NCI-H2171 (cell line): ENCODE measurements around the gene IL19.

Source experiments
- DNase-seq: peaks from one replicate; lab custom pipeline; 2025; lab: John Stamatoyannopoulos, UW

IL19 gene

GRCh38 chr1:206800891-206801290 is 30.3 kb downstream of the IL19 start:
- no peak for DNase-seq

- no peak for DNase-seq
Observed at GRCh38 chr1:206801467-206801866, 30.9 kb downstream of the IL19 start.

- no peak for DNase-seq
Observed at GRCh38 chr1:206802401-206802800, 31.8 kb downstream of the IL19 start.

DNA sequence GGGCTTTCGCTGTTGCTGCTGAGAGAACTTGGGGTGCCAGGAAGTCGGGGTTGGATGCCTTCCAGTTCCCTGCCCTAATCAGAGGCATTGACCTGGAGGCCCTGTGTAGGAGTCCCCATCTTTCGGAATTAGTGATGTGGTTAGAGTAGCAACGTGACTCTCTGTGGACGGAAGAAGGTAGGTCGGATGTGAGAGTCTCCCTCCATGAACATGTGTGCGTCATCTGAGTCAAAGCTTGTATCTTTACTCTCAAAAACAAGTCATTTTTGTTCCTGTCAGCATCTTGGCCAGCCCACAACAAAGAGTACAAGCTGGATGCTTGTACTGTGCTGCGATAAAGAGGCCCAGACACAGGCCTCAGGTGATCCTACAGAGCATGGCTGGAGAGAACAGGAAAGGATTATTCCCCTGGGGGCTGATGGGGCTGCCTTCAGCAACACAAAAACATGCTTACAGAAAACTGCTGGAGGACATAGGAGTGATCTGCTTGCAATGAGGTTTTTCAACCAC is 32.7 kb downstream of the IL19 start:
- no peak for DNase-seq

GRCh38 chr1:206804156-206804737 is 33.7 kb downstream of the IL19 start:
- DNase-seq, result no peak

DNA sequence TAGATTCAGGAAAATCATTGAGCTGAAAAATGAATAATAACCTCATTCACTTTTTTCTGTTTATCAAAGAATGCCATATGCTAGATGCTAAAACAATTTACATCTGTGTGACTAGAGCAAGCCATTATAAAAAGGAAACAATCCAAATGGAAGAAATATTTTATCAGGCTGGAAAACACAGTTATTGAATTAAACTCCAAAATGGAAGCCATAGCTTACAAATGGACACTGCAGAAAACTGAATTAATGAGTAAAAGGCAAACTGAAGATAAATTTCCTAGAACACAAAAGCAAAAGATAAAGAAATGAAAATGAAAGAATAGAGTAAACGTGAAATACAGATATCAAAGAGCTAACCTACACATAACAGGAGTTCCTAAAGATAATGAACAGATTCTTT is 34.8 kb downstream of the IL19 start:
- no peak for DNase-seq

DNA sequence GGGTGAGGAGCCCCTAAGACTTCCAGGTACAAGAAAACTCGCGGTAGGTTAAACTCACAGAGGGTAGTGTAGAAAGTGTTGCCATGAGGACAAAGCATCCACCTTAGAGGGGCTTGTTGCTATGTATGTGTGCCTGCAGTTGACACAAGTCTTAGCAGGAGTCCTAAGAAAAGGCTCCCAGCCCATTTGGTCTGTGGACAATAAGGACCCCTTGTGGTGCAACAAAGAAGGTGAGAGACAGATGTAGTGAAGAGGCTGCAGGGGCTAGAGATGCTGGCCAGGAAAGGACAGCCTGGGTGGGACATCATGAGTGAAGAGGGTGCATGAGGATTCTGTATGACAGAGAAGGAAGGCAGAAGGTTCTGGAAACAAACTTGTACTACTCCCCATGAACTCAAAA is 38.0 kb downstream of the IL19 start:
- no peak for DNase-seq

GRCh38 chr1:206809504-206810084 is 39.0 kb downstream of the IL19 start:
- DNase-seq, result no peak

GRCh38 chr1:206812471-206812870 is 41.9 kb downstream of the IL19 start:
- DNase-seq, result no peak

GRCh38 chr1:206814716-206815341 is 44.3 kb downstream of the IL19 start:
- DNase-seq, result peak; percentile 60

GRCh38 chr1:206816390-206817287 is 46.1 kb downstream of the IL19 start:
- DNase-seq, result no peak

GRCh38 chr1:206821493-206821892 is 50.9 kb downstream of the IL19 start:
- no peak for DNase-seq

GRCh38 chr1:206823727-206824126 is 53.2 kb downstream of the IL19 start:
- no peak for DNase-seq

GRCh38 chr1:206824331-206824730 is 53.8 kb downstream of the IL19 start:
- no peak for DNase-seq

DNA sequence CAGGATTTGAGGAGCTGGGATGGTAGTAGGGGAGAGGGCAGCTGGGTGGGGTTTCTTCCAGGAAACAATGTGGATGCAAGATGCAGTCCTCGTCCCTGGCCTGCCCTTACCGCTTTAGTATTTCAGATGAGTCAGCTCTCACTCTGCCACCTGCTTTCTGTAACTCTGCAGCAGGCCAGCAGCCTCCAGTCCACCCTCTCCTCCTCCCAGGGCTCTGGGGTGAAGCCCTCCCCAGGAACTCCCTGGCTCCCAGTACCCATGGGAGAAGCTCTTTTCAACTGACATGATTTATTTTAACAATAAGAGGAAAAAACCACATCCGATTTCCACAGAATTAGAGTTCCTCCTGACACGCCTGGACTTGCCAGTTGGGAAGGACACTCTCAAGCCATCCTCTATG is 55.8 kb downstream of the IL19 start:
- no peak for DNase-seq

GRCh38 chr1:206828061-206828460 is 57.5 kb downstream of the IL19 start:
- DNase-seq, result no peak

- DNase-seq, result no peak
Observed at GRCh38 chr1:206828765-206829164, 58.2 kb downstream of the IL19 start.

GRCh38 chr1:206829282-206829681 is 58.7 kb downstream of the IL19 start:
- DNase-seq, result no peak

GRCh38 chr1:206829875-206830274 is 59.3 kb downstream of the IL19 start:
- DNase-seq, result no peak

GRCh38 chr1:206831650-206832049 is 61.1 kb downstream of the IL19 start:
- no peak for DNase-seq

DNA sequence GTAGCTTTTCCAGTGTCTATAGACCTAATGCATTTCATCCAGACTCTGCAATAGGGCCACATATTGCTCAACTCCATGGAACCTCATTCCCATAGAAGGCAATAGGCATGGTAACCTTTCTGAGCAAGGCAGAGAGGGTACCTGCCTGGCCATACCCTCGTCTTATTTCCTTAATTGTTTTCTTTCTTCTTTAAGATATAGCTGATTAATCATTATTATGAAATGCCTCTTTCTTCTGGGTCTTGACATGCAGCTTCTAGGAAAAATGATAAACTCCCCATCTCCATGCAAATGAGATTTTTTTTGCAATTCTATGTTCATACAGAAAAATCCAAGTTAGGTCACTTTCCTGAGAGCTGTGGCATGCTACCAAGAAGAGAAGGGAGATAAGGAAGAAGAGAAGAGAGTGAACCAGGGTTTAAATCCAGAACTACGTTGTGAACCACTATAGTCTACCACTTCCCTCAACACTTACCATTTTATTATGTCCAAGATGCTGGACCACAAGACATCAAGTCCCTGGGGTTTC is 61.8 kb downstream of the IL19 start:
- DNase-seq, result no peak

- no peak for DNase-seq
Observed at GRCh38 chr1:206833106-206833680, 62.6 kb downstream of the IL19 start.
